ENCODE results near the gene GJC3. TPM values are rescaled to one million over a fixed set of nuclear protein-coding genes. Genes with fewer than 3 reads are reported as not detected.
A peak's percentile ranks its signal among the peaks of the same experiment; 100 is the strongest.
"Not testable (repeated sequence)": the region's sequence is repeated elsewhere in the genome, so short reads cannot be mapped to it uniquely, and the experiment has no call there.

Gene GJC3
- total and polyA plus RNA-seq, 4 experiments from 2014 or later: 0.23 to 0.94 (median 0.50) TPM

GRCh38 chr7:99969813-99970212 lies 40.4 kb upstream of the GJC3 start:
- DNase-seq; H3K36me3 ChIP-seq (ENCODE audit: insufficient read depth, low read length); H3K36me3 Mint-ChIP-seq; H3K4me3 Mint-ChIP-seq; H3K27ac Mint-ChIP-seq; H3K4me1 Mint-ChIP-seq; intact Hi-C loops (cut with micrococcal nuclease); H3K9me3 ChIP-seq (ENCODE audit: control insufficient read depth in 1 of 2, low read length in 2 of 2); H3K4me1 ChIP-seq (ENCODE audit: insufficient read depth, low read length); H3K4me3 ChIP-seq (ENCODE audit: low read length in 2 of 2); POLR2A ChIA-PET (ENCODE audit: partially characterized antibody); H3K9me3 Mint-ChIP-seq; H3K27me3 ChIP-seq (ENCODE audit: insufficient read depth, low read length); H3K27ac ChIP-seq (ENCODE audit: low read depth, low read length): not testable (repeated sequence)
- peaks cover 6 to 41% of the 10 kb centered on the region in 2 donors for H3K27me3 Mint-ChIP-seq
- CTCF ChIA-PET (ENCODE audit: partially characterized antibody): interaction anchor here (1.4 kb wide), 1 partner anchor 10 kb away, joined by 4 read pairs; no protein-coding TSS in a partner anchor

- Histone ChIP-seq H3K27ac (ENCODE audit: low read depth, low read length) (no peak overlapping the region), H3K9me3 (ENCODE audit: control insufficient read depth in 1 of 2, low read length in 2 of 2) (no peaks in the 10 kb centered on the region), H3K36me3 (ENCODE audit: insufficient read depth, low read length) (no peaks in the 10 kb centered on the region), H3K4me3 (ENCODE audit: low read length in 2 of 2) (no peak overlapping the region), H3K4me1 (ENCODE audit: insufficient read depth, low read length) (no peaks in the 10 kb centered on the region), H3K27me3 (ENCODE audit: insufficient read depth, low read length) (peaks cover 5% of the 10 kb centered on the region)
- ChIA-PET POLR2A (ENCODE audit: partially characterized antibody) (no interaction called here), CTCF (ENCODE audit: partially characterized antibody) (interaction anchor here (0.7 to 1.4 kb wide), 2 partner anchors 11 to 44 kb away, joined by 3 to 4 read pairs; no protein-coding TSS in a partner anchor)
- intact Hi-C loops (cut with micrococcal nuclease): no loop called here
- DNase-seq: no peak
- H3K36me3 Mint-ChIP-seq: no peaks in the 10 kb centered on the region
- H3K27me3 Mint-ChIP-seq: peaks cover 11 to 46% of the 10 kb centered on the region in 2 donors
- no peak overlapping the region for H3K27ac Mint-ChIP-seq
- H3K4me3 Mint-ChIP-seq: no peak overlapping the region
- H3K9me3 Mint-ChIP-seq: no peaks in the 10 kb centered on the region
- H3K4me1 Mint-ChIP-seq: no peaks in the 10 kb centered on the region
Observed at GRCh38 chr7:99969298-99969697, 39.9 kb upstream of the GJC3 start.

- Mint-ChIP-seq H3K9me3 (no peaks in the 10 kb centered on the region), H3K27me3 (peaks cover 17 to 43% of the 10 kb centered on the region in 2 donors), H3K4me1 (no peaks in the 10 kb centered on the region), H3K4me3 (no peak overlapping the region), H3K36me3 (no peaks in the 10 kb centered on the region), H3K27ac (no peak overlapping the region)
- ChIA-PET POLR2A (ENCODE audit: partially characterized antibody) (no interaction called here), CTCF (ENCODE audit: partially characterized antibody) (no interaction called here)
- DNase-seq: no peak
- intact Hi-C loops (cut with micrococcal nuclease): no loop called here
- H3K27ac ChIP-seq (ENCODE audit: low read depth, low read length): no peak overlapping the region
- no peaks in the 10 kb centered on the region for H3K9me3 ChIP-seq (ENCODE audit: control insufficient read depth in 1 of 2, low read length in 2 of 2)
- no peak overlapping the region for H3K4me3 ChIP-seq (ENCODE audit: low read length in 2 of 2)
- H3K4me1 ChIP-seq (ENCODE audit: insufficient read depth, low read length): no peaks in the 10 kb centered on the region
- H3K36me3 ChIP-seq (ENCODE audit: insufficient read depth, low read length): no peaks in the 10 kb centered on the region
- H3K27me3 ChIP-seq (ENCODE audit: insufficient read depth, low read length): peaks cover 11% of the 10 kb centered on the region
Observed at GRCh38 chr7:99958564-99959227, 29.3 kb upstream of the GJC3 start.

- Mint-ChIP-seq H3K27me3 (peaks cover 7 to 25% of the 10 kb centered on the region in 2 donors), H3K9me3 (peaks cover 0 to 8% (median 0%) of the 10 kb centered on the region in 8 donors), H3K4me1 (no peaks in the 10 kb centered on the region), H3K36me3 (no peaks in the 10 kb centered on the region), H3K4me3 (no peak overlapping the region), H3K27ac (no peak overlapping the region)
- CTCF ChIA-PET (ENCODE audit: partially characterized antibody): interaction anchor here (2.2 to 2.3 kb wide), 2 partner anchors 24 to 41 kb away, joined by 7 read pairs; no protein-coding TSS in a partner anchor
- Histone ChIP-seq H3K27me3 (ENCODE audit: insufficient read depth, low read length) (no peaks in the 10 kb centered on the region), H3K36me3 (ENCODE audit: insufficient read depth, low read length) (no peaks in the 10 kb centered on the region), H3K4me3 (ENCODE audit: low read length in 2 of 2) (no peak overlapping the region), H3K9me3 (ENCODE audit: control insufficient read depth in 1 of 2, low read length in 2 of 2) (no peaks in the 10 kb centered on the region), H3K4me1 (ENCODE audit: insufficient read depth, low read length) (no peaks in the 10 kb centered on the region), H3K27ac (ENCODE audit: low read depth, low read length) (no peak overlapping the region)
- intact Hi-C loops (cut with micrococcal nuclease): no loop called here
- POLR2A ChIA-PET (ENCODE audit: partially characterized antibody): no interaction called here
- no peak for DNase-seq
Observed at GRCh38 chr7:99955247-99955646, 25.8 kb upstream of the GJC3 start.

GRCh38 chr7:99954643-99955042 lies 25.2 kb upstream of the GJC3 start:
- Mint-ChIP-seq H3K27me3 (peaks cover 5 to 21% of the 10 kb centered on the region in 2 donors), H3K9me3 (peaks cover 0 to 13% (median 4%) of the 10 kb centered on the region in 8 donors), H3K27ac (peak overlapping the region in 1 of 7 donors; percentile 28)
- H3K27ac ChIP-seq (ENCODE audit: low read depth, low read length); DNase-seq; H3K9me3 ChIP-seq (ENCODE audit: control insufficient read depth in 1 of 2, low read length in 2 of 2); intact Hi-C loops (cut with micrococcal nuclease); H3K4me1 ChIP-seq (ENCODE audit: insufficient read depth, low read length); H3K27me3 ChIP-seq (ENCODE audit: insufficient read depth, low read length); H3K4me3 Mint-ChIP-seq; H3K36me3 Mint-ChIP-seq; H3K4me3 ChIP-seq (ENCODE audit: low read length in 2 of 2); H3K36me3 ChIP-seq (ENCODE audit: insufficient read depth, low read length); H3K4me1 Mint-ChIP-seq; POLR2A ChIA-PET (ENCODE audit: partially characterized antibody): not testable (repeated sequence)
- CTCF ChIA-PET (ENCODE audit: partially characterized antibody): interaction anchor here (2.2 to 2.3 kb wide), 2 partner anchors 25 to 40 kb away, joined by 7 read pairs; no protein-coding TSS in a partner anchor

- Mint-ChIP-seq H3K4me1 (no peaks in the 10 kb centered on the region), H3K27me3 (peaks cover 7 to 17% of the 10 kb centered on the region in 2 donors), H3K4me3 (no peak overlapping the region), H3K9me3 (peaks cover 0 to 13% (median 4%) of the 10 kb centered on the region in 8 donors), H3K27ac (no peak overlapping the region), H3K36me3 (no peaks in the 10 kb centered on the region)
- H3K4me3 ChIP-seq (ENCODE audit: low read length in 2 of 2): no peak overlapping the region
- no peak overlapping the region for H3K27ac ChIP-seq (ENCODE audit: low read depth, low read length)
- POLR2A ChIA-PET (ENCODE audit: partially characterized antibody): no interaction called here
- no peaks in the 10 kb centered on the region for H3K4me1 ChIP-seq (ENCODE audit: insufficient read depth, low read length)
- no peaks in the 10 kb centered on the region for H3K36me3 ChIP-seq (ENCODE audit: insufficient read depth, low read length)
- no peak for DNase-seq
- H3K27me3 ChIP-seq (ENCODE audit: insufficient read depth, low read length): no peaks in the 10 kb centered on the region
- CTCF ChIA-PET (ENCODE audit: partially characterized antibody): interaction anchor here (0.6 kb wide), 1 partner anchor 17 kb away, joined by 3 read pairs; no protein-coding TSS in a partner anchor
- intact Hi-C loops (cut with micrococcal nuclease): no loop called here
- no peaks in the 10 kb centered on the region for H3K9me3 ChIP-seq (ENCODE audit: control insufficient read depth in 1 of 2, low read length in 2 of 2)
Observed at GRCh38 chr7:99953649-99954048, 24.2 kb upstream of the GJC3 start.

GRCh38 chr7:99952649-99953048 lies 23.2 kb upstream of the GJC3 start:
- H3K4me1 Mint-ChIP-seq; DNase-seq; H3K4me3 ChIP-seq (ENCODE audit: low read length in 2 of 2); H3K36me3 ChIP-seq (ENCODE audit: insufficient read depth, low read length); H3K9me3 ChIP-seq (ENCODE audit: control insufficient read depth in 1 of 2, low read length in 2 of 2); H3K36me3 Mint-ChIP-seq; H3K4me1 ChIP-seq (ENCODE audit: insufficient read depth, low read length); intact Hi-C loops (cut with micrococcal nuclease); H3K27ac ChIP-seq (ENCODE audit: low read depth, low read length); H3K27ac Mint-ChIP-seq; H3K27me3 ChIP-seq (ENCODE audit: insufficient read depth, low read length); H3K4me3 Mint-ChIP-seq: not testable (repeated sequence)
- CTCF ChIA-PET (ENCODE audit: partially characterized antibody): interaction anchor here (4.0 kb wide), 1 partner anchor 38 kb away, joined by 26 read pairs; no protein-coding TSS in a partner anchor
- Mint-ChIP-seq H3K27me3 (peaks cover 12 to 14% of the 10 kb centered on the region in 2 donors), H3K9me3 (peaks cover 0 to 13% (median 4%) of the 10 kb centered on the region in 8 donors)
- POLR2A ChIA-PET (ENCODE audit: partially characterized antibody): interaction anchor here (0.6 kb wide), 1 partner anchor 24 kb away, joined by 3 read pairs; no protein-coding TSS in a partner anchor

Data from CD4-positive, alpha-beta memory T cell (primary cell).